GM12874 (cell line): ENCODE results near the gene PTPN5.
A peak's percentile ranks its signal among the peaks of the same experiment; 100 is the strongest.

Experiments
- TF ChIP-seq, protein P1 (sequence below): IDR thresholded peaks from 2 replicates; pipeline ENCODE4 v1.5.1; 2011; ENCODE audit warnings: low read depth, mild to moderate bottlenecking, control low read depth, low read length, moderate library complexity; ENCODE audit not compliant: insufficient read depth

PTPN5 gene

DNA sequence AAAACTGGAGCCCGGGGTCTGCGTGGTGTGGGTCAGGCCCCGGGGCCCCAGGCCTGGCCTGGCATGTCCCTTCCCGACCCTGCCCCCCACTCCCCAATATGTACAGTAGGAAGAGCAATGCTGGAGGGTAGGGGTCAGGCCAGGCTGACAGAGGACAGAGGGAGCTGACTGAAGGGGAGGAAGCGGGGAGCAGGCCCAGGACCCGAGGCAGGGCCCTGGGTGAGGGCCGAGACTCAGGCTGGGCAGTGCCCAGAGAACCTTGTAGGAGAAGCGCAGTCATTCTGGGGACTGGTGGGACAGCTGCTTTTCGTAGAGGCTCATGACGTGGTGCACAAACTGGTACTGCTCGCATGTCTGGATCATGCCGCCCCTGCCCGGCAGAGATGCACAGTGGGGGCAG is 62.9 kb downstream of the PTPN5 start:
- TF ChIP-seq, protein P1, sequence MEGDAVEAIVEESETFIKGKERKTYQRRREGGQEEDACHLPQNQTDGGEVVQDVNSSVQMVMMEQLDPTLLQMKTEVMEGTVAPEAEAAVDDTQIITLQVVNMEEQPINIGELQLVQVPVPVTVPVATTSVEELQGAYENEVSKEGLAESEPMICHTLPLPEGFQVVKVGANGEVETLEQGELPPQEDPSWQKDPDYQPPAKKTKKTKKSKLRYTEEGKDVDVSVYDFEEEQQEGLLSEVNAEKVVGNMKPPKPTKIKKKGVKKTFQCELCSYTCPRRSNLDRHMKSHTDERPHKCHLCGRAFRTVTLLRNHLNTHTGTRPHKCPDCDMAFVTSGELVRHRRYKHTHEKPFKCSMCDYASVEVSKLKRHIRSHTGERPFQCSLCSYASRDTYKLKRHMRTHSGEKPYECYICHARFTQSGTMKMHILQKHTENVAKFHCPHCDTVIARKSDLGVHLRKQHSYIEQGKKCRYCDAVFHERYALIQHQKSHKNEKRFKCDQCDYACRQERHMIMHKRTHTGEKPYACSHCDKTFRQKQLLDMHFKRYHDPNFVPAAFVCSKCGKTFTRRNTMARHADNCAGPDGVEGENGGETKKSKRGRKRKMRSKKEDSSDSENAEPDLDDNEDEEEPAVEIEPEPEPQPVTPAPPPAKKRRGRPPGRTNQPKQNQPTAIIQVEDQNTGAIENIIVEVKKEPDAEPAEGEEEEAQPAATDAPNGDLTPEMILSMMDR: no peak

DNA sequence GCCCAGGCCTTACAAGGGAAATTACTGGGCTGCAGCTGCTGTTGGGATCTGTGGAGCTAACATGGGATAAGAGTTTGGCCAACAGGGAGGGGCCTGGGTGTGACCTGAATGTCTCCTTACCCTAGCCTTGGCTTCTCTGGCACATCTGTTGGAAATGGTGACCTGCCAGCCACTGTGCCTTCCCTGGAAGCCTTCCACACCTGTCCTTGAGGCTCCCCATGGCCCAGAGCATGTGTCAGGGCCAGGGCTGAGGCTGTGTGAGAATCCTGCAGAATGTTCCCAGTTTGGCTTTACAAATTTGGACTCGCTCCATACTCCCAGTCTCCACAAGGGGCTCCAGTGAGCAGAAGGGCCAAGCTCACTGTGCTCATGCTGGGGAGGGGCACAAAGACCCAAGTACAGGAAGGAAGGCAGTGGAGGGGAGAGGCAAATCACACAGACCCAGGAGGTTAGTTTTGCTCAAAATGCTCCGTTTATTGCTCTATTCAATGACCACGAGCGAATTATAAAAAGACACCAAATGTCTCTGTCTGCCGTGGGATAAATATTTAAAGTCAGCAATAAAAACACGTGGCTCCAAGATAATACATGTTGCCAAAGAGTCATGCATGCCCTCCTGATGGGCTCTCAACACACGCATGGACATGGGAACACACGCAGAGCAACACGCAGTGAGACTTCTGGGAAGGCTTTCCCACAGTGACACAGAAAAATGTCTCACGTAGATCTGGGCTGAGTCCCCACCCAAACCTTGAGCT is 63.9 kb downstream of the PTPN5 start:
- TF ChIP-seq, protein P1: peak; percentile 95

DNA sequence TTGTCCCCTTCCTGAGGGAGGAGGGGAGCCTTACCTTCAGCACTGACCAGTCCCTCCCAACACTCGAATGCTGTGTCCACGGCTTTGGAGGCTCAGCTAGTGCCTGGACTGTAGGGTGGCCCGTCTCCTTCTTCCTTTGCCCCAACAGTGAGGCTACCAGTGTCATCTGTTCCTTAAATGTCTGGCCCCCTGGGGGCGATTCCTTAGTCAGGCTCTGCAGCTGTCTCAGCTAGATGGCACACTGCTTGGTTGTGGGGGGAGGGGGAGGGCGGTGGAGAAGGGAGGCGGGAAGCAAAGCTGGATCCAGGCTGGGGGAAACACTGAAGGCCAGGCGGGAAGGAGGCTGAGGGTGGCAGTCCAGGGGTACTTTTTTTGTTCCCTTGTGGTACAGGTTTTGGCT is 65.6 kb downstream of the PTPN5 start, which contains the start of gene IGSF22:
Gene IGSF22 (minus strand): TSS at position 149 of the 400 bp plus-strand sequence. CDS start 1,952 bp downstream, outside the sequence.
- TF ChIP-seq, protein P1: no peak

DNA sequence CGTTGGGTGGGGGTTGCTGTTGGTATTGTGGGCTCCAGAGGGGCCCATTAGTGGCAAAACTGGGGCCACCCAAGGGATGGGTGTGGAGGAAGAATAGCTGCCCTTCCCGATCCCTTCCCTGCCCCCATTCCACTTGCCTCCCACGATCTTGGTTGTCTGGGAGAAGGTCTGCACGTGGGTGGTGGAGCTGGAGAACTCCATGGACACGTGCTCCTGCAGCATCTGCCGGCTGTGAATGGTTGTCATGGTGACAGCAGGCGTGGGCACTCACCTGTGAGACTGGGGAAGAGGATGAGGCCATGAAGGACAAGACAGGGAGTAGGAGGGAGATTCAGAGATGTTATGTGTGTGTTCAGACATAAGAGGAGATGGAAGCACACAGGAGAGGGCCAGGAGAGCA is 67.6 kb downstream of the PTPN5 start:
- TF ChIP-seq, protein P1: no peak

DNA sequence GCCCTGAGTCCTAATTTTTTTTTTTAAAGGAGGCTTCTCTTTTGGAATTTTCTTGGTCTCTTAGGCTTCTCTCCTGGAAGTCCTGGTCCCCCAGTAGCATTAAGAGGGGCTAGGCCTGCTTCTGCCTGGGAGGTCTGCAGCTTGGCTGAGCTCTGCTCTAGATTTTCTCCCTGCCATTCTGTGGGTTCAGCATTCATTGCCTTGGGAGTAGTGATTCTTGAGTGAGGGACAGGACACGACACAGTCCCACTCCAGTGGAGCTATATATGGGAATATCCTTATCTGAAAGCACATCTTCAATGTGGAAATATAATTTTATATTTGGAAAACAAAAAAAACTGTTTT is 69.3 kb downstream of the PTPN5 start:
- TF ChIP-seq, protein P1: no peak

DNA sequence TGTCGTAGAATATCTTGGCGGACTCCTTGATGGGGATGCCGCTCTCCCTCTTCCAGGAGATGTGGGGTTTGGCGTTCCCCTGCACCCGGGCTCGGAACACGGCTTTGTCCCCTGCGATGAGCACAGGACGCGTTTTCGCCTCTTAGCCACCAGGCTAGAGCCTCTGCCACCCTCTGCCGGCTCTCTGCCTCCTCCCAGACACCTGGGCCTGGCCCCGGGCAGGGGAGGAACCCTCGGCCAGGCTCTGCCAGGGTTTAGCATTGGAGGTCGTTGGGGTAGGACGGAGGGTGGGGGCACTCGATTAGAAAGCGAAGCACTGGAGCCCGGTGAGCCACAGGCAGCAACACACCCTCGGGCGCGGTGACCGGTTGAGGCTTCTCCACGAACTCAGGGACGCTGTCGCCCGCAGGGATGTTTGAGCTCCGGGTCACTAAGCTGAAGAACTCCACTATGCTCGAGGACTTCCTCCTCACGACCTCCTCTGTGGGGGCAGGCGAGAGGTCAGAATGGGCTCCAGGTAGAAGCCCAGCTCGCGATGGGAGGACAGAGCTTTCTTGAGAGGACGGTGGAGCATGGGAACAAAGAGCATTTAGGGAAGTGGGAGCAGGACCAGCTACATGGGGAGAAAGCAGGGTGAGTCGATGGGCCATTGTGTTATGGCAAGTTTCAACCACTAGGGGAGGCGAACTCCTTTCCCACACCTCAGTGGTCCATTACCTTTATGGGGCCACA is 69.9 kb downstream of the PTPN5 start:
- TF ChIP-seq, protein P1: peak; percentile 94

DNA sequence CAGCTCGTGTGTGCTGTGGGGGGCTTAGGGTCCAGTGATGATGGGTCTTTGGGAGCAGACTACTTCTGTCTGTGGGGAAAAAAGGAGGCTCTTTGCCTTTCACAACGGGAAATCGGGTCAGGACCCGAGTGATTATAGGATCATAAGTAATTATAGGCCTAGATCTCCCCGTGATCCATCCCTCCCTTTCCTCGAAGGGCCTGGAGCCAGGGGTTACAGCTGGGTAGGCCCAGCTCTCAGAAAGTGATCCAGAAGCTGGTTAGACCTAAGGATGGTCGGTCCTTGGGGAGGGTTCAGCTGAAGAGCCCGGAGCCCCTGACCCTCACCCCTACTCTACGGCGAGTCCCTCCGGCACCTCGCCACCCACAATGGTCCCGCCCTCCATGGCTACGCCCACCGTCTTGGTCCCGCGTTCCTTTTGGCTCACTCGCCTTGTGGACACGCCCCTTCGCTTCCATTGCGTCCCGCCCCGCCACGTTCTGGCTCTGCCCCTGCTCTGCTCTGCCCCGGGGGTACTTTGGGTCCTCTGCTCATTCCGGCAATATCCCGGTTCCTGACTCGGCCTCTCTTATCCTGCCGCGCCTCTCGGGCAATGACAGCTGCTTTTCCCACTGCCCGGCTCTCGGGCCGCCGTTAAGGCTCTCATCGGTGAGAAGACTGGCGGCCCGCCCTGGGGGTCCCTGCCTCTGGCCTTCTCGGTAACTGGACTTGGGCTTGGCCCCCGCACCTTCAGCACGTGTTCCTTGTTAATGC is 70.6 kb downstream of the PTPN5 start:
- TF ChIP-seq, protein P1: no peak
